Neural cell (in vitro differentiated cells): ENCODE measurements around the gene RMI2. TPM values are rescaled to one million over a fixed set of nuclear protein-coding genes. Genes with fewer than 3 reads are reported as not detected.

ENCODE experiments used
- H2AFZ ChIP-seq: fragments of 200-600, 300-800 bp; sonication (generic), shearing (Covaris generic); 2 replicates; pipeline ENCODE4 v1.6.0; 2014; ENCODE audit warnings: low read depth, mild to moderate bottlenecking, antibody characterized with exemption, low read length, moderate library complexity
- H3F3A ChIP-seq: fragments of 200-600 bp; shearing (Covaris generic); 2 replicates; pipeline ENCODE4 v1.6.1; 2016; ENCODE audit warnings: mild to moderate bottlenecking, moderate library complexity, mixed read lengths, antibody characterized with exemption, low read length; ENCODE audit not compliant: insufficient read depth, poor library complexity, severe bottlenecking
- H3K27ac ChIP-seq: fragments of 200-600, 300-800 bp; sonication (generic), shearing (Covaris generic); 2 replicates; pipeline ENCODE4 v1.5.1; 2014; ENCODE audit warnings: mild to moderate bottlenecking, low read length, moderate library complexity
- H3K27me3 ChIP-seq: fragments of 300-800, 200-600 bp; sonication (generic), shearing (Covaris generic); 2 replicates; pipeline ENCODE4 v1.6.0; 2014; ENCODE audit warnings: mild to moderate bottlenecking, low read depth, low read length, moderate library complexity; ENCODE audit not compliant: insufficient read depth
- H3K36me3 ChIP-seq: fragments of 300-800, 200-600 bp; sonication (generic), shearing (Covaris generic); 2 replicates; pipeline ENCODE4 v1.5.1; 2014; ENCODE audit warnings: mild to moderate bottlenecking, antibody characterized with exemption, low read length, moderate library complexity; ENCODE audit not compliant: insufficient read depth
- H3K4me2 ChIP-seq: fragments of 300-800, 200-600 bp; sonication (generic), shearing (Covaris generic); 2 replicates; pipeline ENCODE4 v1.6.0; 2014; ENCODE audit warnings: mild to moderate bottlenecking, low read length
- H3K4me3 ChIP-seq: fragments of 300-800, 200-600 bp; sonication (generic), shearing (Covaris generic); 2 replicates; pipeline ENCODE4 v1.5.1; 2014; ENCODE audit warnings: mild to moderate bottlenecking, low read length, moderate library complexity
- H3K79me2 ChIP-seq: fragments of 200-600 bp; shearing (Covaris generic); replicated peaks from 2 replicates; pipeline ENCODE4 v1.6.0; 2014; ENCODE audit warnings: mild to moderate bottlenecking, low read length, moderate library complexity; ENCODE audit not compliant: insufficient read depth
- H3K9ac ChIP-seq: fragments of 300-800, 200-600 bp; sonication (generic), shearing (Covaris generic); 2 replicates; pipeline ENCODE4 v1.6.1; 2016; ENCODE audit warnings: mild to moderate bottlenecking, low read length, mixed read lengths
- H3K9me2 ChIP-seq: fragments of 200-600 bp; shearing (Covaris generic); 2 replicates; pipeline ENCODE4 v1.6.1; 2016; ENCODE audit warnings: mild to moderate bottlenecking, low read length, mixed read lengths; ENCODE audit not compliant: insufficient read depth
- H3K9me3 ChIP-seq: fragments of 200-600, 300-800 bp; sonication (generic), shearing (Covaris generic); 2 replicates; pipeline ENCODE4 v1.6.1; 2016; ENCODE audit warnings: mild to moderate bottlenecking, mixed run types, low read length, moderate library complexity, mixed read lengths
- H4K20me1 ChIP-seq: fragments of 200-600 bp; shearing (Covaris generic); 2 replicates; pipeline ENCODE4 v1.6.1; 2016; ENCODE audit warnings: mild to moderate bottlenecking, mixed run types; ENCODE audit not compliant: insufficient read depth
- EP300 ChIP-seq: fragments of 450-650 bp; conservative IDR thresholded peaks from 2 replicates; pipeline ENCODE4 v1.6.1; 2014; ENCODE audit warnings: antibody characterized with exemption, mild to moderate bottlenecking, moderate library complexity; ENCODE audit not compliant: poor library complexity, severe bottlenecking
- EZH2 ChIP-seq: fragments of 200-600, 300-800 bp; shearing (Covaris generic), sonication (generic); IDR thresholded peaks from 2 replicates; pipeline ENCODE4 v1.6.1; 2014; ENCODE audit warnings: antibody characterized with exemption, low read length, borderline replicate concordance, mild to moderate bottlenecking; ENCODE audit not compliant: insufficient read depth, poor library complexity, severe bottlenecking
- MXI1 ChIP-seq: fragments of 450-650 bp; conservative IDR thresholded peaks from 2 replicates; pipeline ENCODE4 v1.6.1; 2014; ENCODE audit warnings: antibody characterized with exemption, mild to moderate bottlenecking; ENCODE audit not compliant: poor library complexity, severe bottlenecking
- POLR2AphosphoS5 ChIP-seq: IDR thresholded peaks from 2 replicates; pipeline ENCODE4 v1.6.1; 2012
- RAD21 ChIP-seq: fragments of 450-650 bp; conservative IDR thresholded peaks from 2 replicates; pipeline ENCODE4 v1.6.1; 2014; ENCODE audit warnings: antibody characterized with exemption, mild to moderate bottlenecking, moderate library complexity
- REST ChIP-seq: IDR thresholded peaks from 2 replicates; pipeline ENCODE4 v1.6.1; 2012; ENCODE audit warnings: borderline replicate concordance
- SMC3 ChIP-seq: fragments of 450-650 bp; conservative IDR thresholded peaks from 2 replicates; pipeline ENCODE4 v1.6.1; 2014; ENCODE audit warnings: antibody characterized with exemption, mild to moderate bottlenecking, moderate library complexity; ENCODE audit not compliant: poor library complexity
- TAF1 ChIP-seq: IDR thresholded peaks from 2 replicates; pipeline ENCODE4 v1.6.1; 2012; ENCODE audit warnings: low read depth
- polyA plus RNA-seq: library from polyadenylated mRNA; depleted of rRNA; stranded (reverse); fragments of >200 nt; gene quantifications from 2 replicates; pipeline ENCODE4 v1.2.3, GENCODE V29; 2014
- small RNA-seq, 3 experiments: library from RNA; depleted of rRNA; stranded (forward); fragments of <200 nt; gene quantifications; one replicate each; pipeline ENCODE3, GENCODE V24; 2012
- TF ChIP-seq, protein P1 (sequence below): fragments of 450-650 bp; IDR thresholded peaks from 2 replicates; pipeline ENCODE4 v1.5.1; 2014; ENCODE audit warnings: antibody characterized with exemption, mild to moderate bottlenecking, moderate library complexity; ENCODE audit not compliant: poor library complexity, severe bottlenecking

Gene RMI2
- polyA plus RNA-seq, 1 donor from 2014 or later: 0.48 TPM

- Histone ChIP-seq H3K9me2 (no peaks in the 10 kb centered on the region), H3K9ac (no peak overlapping the region), H3K9me3 (no peaks in the 10 kb centered on the region), H3F3A (no peaks in the 10 kb centered on the region), H3K27me3 (no peaks in the 10 kb centered on the region), H2AFZ (no peak overlapping the region), H4K20me1 (no peaks in the 10 kb centered on the region), H3K27ac (no peak overlapping the region), H3K4me3 (no peak overlapping the region), H3K36me3 (no peaks in the 10 kb centered on the region), H3K4me2 (no peak overlapping the region), H3K79me2 (no peaks in the 10 kb centered on the region)
- TF ChIP-seq, protein P1, sequence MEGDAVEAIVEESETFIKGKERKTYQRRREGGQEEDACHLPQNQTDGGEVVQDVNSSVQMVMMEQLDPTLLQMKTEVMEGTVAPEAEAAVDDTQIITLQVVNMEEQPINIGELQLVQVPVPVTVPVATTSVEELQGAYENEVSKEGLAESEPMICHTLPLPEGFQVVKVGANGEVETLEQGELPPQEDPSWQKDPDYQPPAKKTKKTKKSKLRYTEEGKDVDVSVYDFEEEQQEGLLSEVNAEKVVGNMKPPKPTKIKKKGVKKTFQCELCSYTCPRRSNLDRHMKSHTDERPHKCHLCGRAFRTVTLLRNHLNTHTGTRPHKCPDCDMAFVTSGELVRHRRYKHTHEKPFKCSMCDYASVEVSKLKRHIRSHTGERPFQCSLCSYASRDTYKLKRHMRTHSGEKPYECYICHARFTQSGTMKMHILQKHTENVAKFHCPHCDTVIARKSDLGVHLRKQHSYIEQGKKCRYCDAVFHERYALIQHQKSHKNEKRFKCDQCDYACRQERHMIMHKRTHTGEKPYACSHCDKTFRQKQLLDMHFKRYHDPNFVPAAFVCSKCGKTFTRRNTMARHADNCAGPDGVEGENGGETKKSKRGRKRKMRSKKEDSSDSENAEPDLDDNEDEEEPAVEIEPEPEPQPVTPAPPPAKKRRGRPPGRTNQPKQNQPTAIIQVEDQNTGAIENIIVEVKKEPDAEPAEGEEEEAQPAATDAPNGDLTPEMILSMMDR: no peak
- TF ChIP-seq TAF1: no peak
- no peak for TF ChIP-seq RAD21
- TF ChIP-seq MXI1: no peak
- no peak for TF ChIP-seq REST
- TF ChIP-seq POLR2AphosphoS5: no peak
- no peak for TF ChIP-seq EP300
- no peak for TF ChIP-seq SMC3
- TF ChIP-seq EZH2: no peak
These were observed 54.8 kb downstream of the RMI2 start for GRCh38 chr16:11400076-11400475.

Small RNAs within 50 kb of the gene (small RNA-seq; reads per million reads assigned to genes)
- gene AC099489.2: 0 reads per million in 3 experiments
- 0 reads per million in 3 experiments for gene MIR548H2
- 0 to 1.2 (median 0) reads per million in 3 experiments for gene RF00019

Other genes starting within 250 kb of the RMI2 start
- not detected in 2 replicates for gene SOCS1, start 89.3 kb upstream of the RMI2 start, polyA plus RNA-seq
- not detected in 2 replicates for gene TNP2, start 76.1 kb upstream of the RMI2 start, polyA plus RNA-seq
- gene PRM3, start 71.8 kb upstream of the RMI2 start, polyA plus RNA-seq: not detected in 2 replicates
- not detected in 2 replicates for gene PRM2, start 69.0 kb upstream of the RMI2 start, polyA plus RNA-seq
- not detected in 2 replicates for gene PRM1, start 64.1 kb upstream of the RMI2 start, polyA plus RNA-seq
- 0.31 and 1.0 TPM in 2 replicates for gene LITAF, start 241.5 kb downstream of the RMI2 start, polyA plus RNA-seq